ENCODE measurements around the gene SAFB2. TPM values are rescaled to one million over a fixed set of nuclear protein-coding genes. Genes with fewer than 3 reads are reported as not detected.

The SAFB2 gene
- total and polyA plus RNA-seq, 2 donors (not counting 3 experiments of a cell fraction or from before 2014, with no cell fraction given), result 24.6 to 85.9 TPM

GRCh38 chr19:5541456-5541855 is 81.1 kb downstream of the SAFB2 start:
- DNase-seq (ENCODE audit: low read depth, low spot score) (no peak), FAIRE-seq (no peak)
- dilution Hi-C loops (cut with MboI; ENCODE audit: extremely low pct_ligation_motif_present, low sequenced_read_pairs) (no loop called here), intact Hi-C loops (cut with micrococcal nuclease) (no loop called here)
- H3K79me2 ChIP-seq (ENCODE audit: control insufficient read depth, insufficient read depth, low read length), result no peaks in the 10 kb centered on the region
- no peaks in the 10 kb centered on the region for H4K20me1 ChIP-seq (replicated peaks; ENCODE audit: control insufficient read depth, extremely low read depth, insufficient read depth, low read length)
- H3K9ac ChIP-seq (replicated peaks; ENCODE audit: extremely low read depth, insufficient read depth, low read length), result no peak overlapping the region
- H3K27ac ChIP-seq (ENCODE audit: insufficient read depth, low read depth, low read length), result no peak overlapping the region
- no peaks in the 10 kb centered on the region for H3K9me3 ChIP-seq (replicated peaks; ENCODE audit: control insufficient read depth, insufficient read depth, low read length)
- H3K9me1 ChIP-seq (replicated peaks; ENCODE audit: control insufficient read depth, extremely low read depth, insufficient read depth, low read length), result no peaks in the 10 kb centered on the region
- H2AFZ ChIP-seq (ENCODE audit: low read depth, low read length), result no peak overlapping the region
- ChIA-PET CTCF (no interaction called here), POLR2A (no interaction called here)
- no peaks in the 10 kb centered on the region for H3K36me3 ChIP-seq (ENCODE audit: control insufficient read depth in 2 of 2, extremely low read depth in 1 of 2, insufficient read depth in 2 of 2, low read length in 2 of 2)
- H3K4me1 ChIP-seq (ENCODE audit: control insufficient read depth, extremely low read depth, insufficient read depth, low read length), result no peaks in the 10 kb centered on the region
- BruUV-seq (replicated peaks), result no TSS peak
- peaks cover 0 to 2% of the 10 kb centered on the region in 2 experiments for H3K27me3 ChIP-seq (ENCODE audit: control insufficient read depth in 2 of 2, insufficient read depth in 2 of 2, low read length in 2 of 2)
- no peak overlapping the region for H3K4me3 ChIP-seq (replicated peaks in 1 of 3; ENCODE audit: insufficient read depth in 1 of 3, low read depth in 1 of 3, low read length in 3 of 3)
- no peak overlapping the region for H3K4me2 ChIP-seq (ENCODE audit: insufficient read depth, low read length)
- TF ChIP-seq JUN (IDR thresholded peaks at IDR 0.05; ENCODE audit: borderline replicate concordance, insufficient read depth, insufficient read length, low read depth), result no peak
- no peak for TF ChIP-seq POLR2AphosphoS5 (IDR thresholded peaks at IDR 0.05; ENCODE audit: insufficient read depth, low read depth, low read length)
- TF ChIP-seq EZH2 (IDR thresholded peaks at IDR 0.05; ENCODE audit: borderline replicate concordance, low read depth, low read length, severe bottlenecking), result no peak
- TF ChIP-seq MYC (IDR thresholded peaks at IDR 0.05; ENCODE audit: low read depth, low read length), result no peak
- TF ChIP-seq FOS (IDR thresholded peaks at IDR 0.05; ENCODE audit: borderline replicate concordance, insufficient read depth, low read length), result no peak
- no peak for TF ChIP-seq GATA2 (IDR thresholded peaks at IDR 0.05; ENCODE audit: insufficient read depth, insufficient read length, low read depth, low read length)
- no peak for TF ChIP-seq MAX (IDR thresholded peaks at IDR 0.05; ENCODE audit: insufficient read depth, insufficient read length)
- TF ChIP-seq POLR2A (IDR thresholded peaks at IDR 0.05; ENCODE audit: low read depth, low read length), result no peak
- TF ChIP-seq CTCF (IDR thresholded peaks at IDR 0.05; ENCODE audit: extremely low read depth in 1 of 2, insufficient read depth in 1 of 2, low read depth in 1 of 2, low read length in 2 of 2), result no peak

All from endothelial cell of umbilical vein (primary cell).